MM.1S (cell line): ENCODE data around the gene TRAM2.

Source experiments
- EZH2phosphoT487 ChIP-seq: fragments of 300-600 bp; sonication (generic); IDR thresholded peaks from 2 replicates; pipeline ENCODE4 v1.6.1; 2018; ENCODE audit warnings: antibody characterized with exemption, low read length
- TF ChIP-seq, protein P1 (sequence below): fragments of 300-600 bp; sonication (generic); IDR thresholded peaks from 2 replicates; pipeline ENCODE4 v1.5.1; 2016; ENCODE audit warnings: antibody characterized with exemption, low read length, mixed read lengths

DNA sequence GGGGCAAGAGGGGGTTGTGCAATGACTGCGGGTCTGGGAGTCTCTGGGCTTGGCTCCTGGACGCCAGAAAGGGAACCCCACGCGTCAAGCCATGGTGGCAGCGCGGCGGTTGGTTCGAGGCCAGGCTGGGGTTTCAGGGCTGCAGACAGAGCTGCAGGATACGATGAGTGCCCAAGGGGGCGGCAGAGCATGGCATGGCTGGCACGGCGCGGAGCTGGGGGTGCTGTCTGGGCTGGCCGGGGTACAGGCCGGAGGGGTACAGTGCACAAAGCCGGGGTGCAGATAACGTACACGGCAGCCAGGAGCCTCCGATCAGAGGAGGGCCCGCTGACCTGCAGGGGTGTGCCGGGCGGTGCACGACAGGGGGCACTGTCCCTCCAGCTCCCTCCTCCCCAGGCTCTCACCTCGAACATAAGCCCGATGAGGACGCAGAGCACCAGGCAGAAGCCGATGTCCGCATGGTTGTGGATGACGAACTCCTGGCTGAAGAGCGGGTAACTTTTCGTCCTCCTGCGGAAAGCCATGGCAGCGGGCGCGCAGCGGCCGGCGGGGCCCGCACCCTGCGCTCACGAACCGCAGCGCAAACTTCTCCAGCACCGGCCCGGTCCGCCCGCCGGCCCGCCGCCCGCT lies 353 bp downstream of the TRAM2 start:
- TF ChIP-seq, protein P1, sequence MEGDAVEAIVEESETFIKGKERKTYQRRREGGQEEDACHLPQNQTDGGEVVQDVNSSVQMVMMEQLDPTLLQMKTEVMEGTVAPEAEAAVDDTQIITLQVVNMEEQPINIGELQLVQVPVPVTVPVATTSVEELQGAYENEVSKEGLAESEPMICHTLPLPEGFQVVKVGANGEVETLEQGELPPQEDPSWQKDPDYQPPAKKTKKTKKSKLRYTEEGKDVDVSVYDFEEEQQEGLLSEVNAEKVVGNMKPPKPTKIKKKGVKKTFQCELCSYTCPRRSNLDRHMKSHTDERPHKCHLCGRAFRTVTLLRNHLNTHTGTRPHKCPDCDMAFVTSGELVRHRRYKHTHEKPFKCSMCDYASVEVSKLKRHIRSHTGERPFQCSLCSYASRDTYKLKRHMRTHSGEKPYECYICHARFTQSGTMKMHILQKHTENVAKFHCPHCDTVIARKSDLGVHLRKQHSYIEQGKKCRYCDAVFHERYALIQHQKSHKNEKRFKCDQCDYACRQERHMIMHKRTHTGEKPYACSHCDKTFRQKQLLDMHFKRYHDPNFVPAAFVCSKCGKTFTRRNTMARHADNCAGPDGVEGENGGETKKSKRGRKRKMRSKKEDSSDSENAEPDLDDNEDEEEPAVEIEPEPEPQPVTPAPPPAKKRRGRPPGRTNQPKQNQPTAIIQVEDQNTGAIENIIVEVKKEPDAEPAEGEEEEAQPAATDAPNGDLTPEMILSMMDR, result peak; percentile 71
- TF ChIP-seq EZH2phosphoT487, result no peak
